MCF 10A (cell line): ENCODE measurements around the gene ALPL. TPM values are rescaled to one million over a fixed set of nuclear protein-coding genes. Genes with fewer than 3 reads are reported as not detected.

Experiments
- BruUV-seq: library from RNA; stranded (reverse); fragments of 400-500 nt; replicated peaks from 2 replicates; lab custom pipeline; 2021; lab: Mats Ljungman, UMichigan
- CTCF ChIA-PET: fragments of 300-600 bp; sonication (Branson Sonifier 250); formaldehyde crosslinking; extraction: SDS; loops from one replicate; lab custom pipeline; 2021; ENCODE audit warnings: antibody characterized with exemption, inconsistent platforms; lab: Yijun Ruan, JAX
- POLR2A ChIA-PET: fragments of 300-600, 350-650 bp; sonication (Branson Sonifier 250); formaldehyde crosslinking; extraction: SDS; loops from one replicate; lab custom pipeline; 2020; ENCODE audit warnings: antibody characterized with exemption, inconsistent platforms; lab: Yijun Ruan, JAX
- DNase-seq: peaks from one replicate; pipeline ENCODE4 v3.0.0-alpha.2; 2018; ENCODE audit not compliant: unreplicated experiment
- H3K27ac Mint-ChIP-seq: one replicate; pipeline ENCODE4 v1.8.0; 2022; ENCODE audit warnings: mild to moderate bottlenecking, low read depth, mixed read lengths; ENCODE audit not compliant: unreplicated experiment
- H3K27me3 Mint-ChIP-seq: one replicate; pipeline ENCODE4 v1.8.0; 2022; ENCODE audit warnings: mixed read lengths; ENCODE audit not compliant: insufficient read depth, unreplicated experiment
- H3K36me3 Mint-ChIP-seq: one replicate; pipeline ENCODE4 v1.8.0; 2022; ENCODE audit warnings: mild to moderate bottlenecking, moderate library complexity, mixed read lengths; ENCODE audit not compliant: insufficient read depth, unreplicated experiment
- H3K4me1 Mint-ChIP-seq: one replicate; pipeline ENCODE4 v1.8.0; 2022; ENCODE audit warnings: mixed read lengths; ENCODE audit not compliant: insufficient read depth, unreplicated experiment
- H3K4me3 Mint-ChIP-seq: one replicate; pipeline ENCODE4 v1.8.0; 2022; ENCODE audit warnings: mild to moderate bottlenecking, moderate library complexity, mixed read lengths; ENCODE audit not compliant: unreplicated experiment
- H3K9me3 Mint-ChIP-seq: one replicate; pipeline ENCODE4 v1.8.0; 2022; ENCODE audit warnings: mixed read lengths; ENCODE audit not compliant: unreplicated experiment
- intact Hi-C: fragments of 100-400 bp; cut with micrococcal nuclease; formaldehyde crosslinking; loops from 2 replicates; pipeline ENCODE4 v1.14.1; 2022
- total RNA-seq: library from RNA; stranded (reverse); gene quantifications from 2 replicates; pipeline ENCODE4 v1.2.3, GENCODE V29; 2022
- TF ChIP-seq, protein P1 (sequence below): fragments of 200-600 bp; IDR thresholded peaks from one replicate; pipeline ENCODE4 v1.8.0; 2022; ENCODE audit warnings: antibody characterized with exemption, mild to moderate bottlenecking; ENCODE audit not compliant: unreplicated experiment

The ALPL gene
- total RNA-seq, 1 experiment from 2014 or later: not detected

DNA sequence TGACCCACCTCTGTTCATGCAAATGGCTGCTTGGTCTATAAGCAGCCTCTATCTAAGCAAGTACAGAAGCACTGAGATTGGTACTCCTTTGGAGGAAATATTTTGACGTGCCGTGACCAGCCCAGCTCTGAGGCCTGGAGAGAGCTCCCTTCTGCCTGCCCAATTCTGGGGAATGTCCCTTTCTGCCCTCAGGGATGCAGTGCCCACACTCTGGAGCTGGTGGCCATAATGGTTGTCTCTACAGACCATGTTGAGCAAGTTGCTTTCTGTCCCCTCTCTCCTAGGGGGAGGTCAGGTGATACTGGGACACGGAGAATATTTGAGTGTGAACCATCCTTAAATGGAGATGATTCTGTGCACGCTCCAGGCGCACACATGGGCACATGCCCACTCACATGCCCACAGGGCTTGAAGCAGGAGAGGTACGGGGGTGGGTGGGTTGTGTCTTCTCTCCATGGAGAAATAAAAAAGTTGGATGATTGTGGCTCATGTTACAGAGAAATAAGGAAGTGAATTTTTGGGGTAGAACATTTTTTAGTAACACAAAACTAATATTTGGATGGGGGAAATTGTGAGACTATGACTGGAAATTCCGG is 13.9 kb upstream of the ALPL start:
- intact Hi-C loops: no loop called here
- TF ChIP-seq, protein P1, sequence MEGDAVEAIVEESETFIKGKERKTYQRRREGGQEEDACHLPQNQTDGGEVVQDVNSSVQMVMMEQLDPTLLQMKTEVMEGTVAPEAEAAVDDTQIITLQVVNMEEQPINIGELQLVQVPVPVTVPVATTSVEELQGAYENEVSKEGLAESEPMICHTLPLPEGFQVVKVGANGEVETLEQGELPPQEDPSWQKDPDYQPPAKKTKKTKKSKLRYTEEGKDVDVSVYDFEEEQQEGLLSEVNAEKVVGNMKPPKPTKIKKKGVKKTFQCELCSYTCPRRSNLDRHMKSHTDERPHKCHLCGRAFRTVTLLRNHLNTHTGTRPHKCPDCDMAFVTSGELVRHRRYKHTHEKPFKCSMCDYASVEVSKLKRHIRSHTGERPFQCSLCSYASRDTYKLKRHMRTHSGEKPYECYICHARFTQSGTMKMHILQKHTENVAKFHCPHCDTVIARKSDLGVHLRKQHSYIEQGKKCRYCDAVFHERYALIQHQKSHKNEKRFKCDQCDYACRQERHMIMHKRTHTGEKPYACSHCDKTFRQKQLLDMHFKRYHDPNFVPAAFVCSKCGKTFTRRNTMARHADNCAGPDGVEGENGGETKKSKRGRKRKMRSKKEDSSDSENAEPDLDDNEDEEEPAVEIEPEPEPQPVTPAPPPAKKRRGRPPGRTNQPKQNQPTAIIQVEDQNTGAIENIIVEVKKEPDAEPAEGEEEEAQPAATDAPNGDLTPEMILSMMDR: no peak
- no peaks in the 10 kb centered on the region for H3K27me3 Mint-ChIP-seq
- H3K36me3 Mint-ChIP-seq: no peaks in the 10 kb centered on the region
- POLR2A ChIA-PET: interaction anchor here (1.1 kb wide), 1 partner anchor 22 kb away, joined by 3 read pairs; no protein-coding TSS in a partner anchor
- H3K4me1 Mint-ChIP-seq: no peaks in the 10 kb centered on the region
- no peak for DNase-seq
- H3K9me3 Mint-ChIP-seq: no peaks in the 10 kb centered on the region
- BruUV-seq: no TSS peak
- H3K4me3 Mint-ChIP-seq: no peak overlapping the region
- CTCF ChIA-PET: interaction anchor here (0.8 kb wide), 1 partner anchor 40 kb away, joined by 3 read pairs; no protein-coding TSS in a partner anchor
- H3K27ac Mint-ChIP-seq: no peak overlapping the region

DNA sequence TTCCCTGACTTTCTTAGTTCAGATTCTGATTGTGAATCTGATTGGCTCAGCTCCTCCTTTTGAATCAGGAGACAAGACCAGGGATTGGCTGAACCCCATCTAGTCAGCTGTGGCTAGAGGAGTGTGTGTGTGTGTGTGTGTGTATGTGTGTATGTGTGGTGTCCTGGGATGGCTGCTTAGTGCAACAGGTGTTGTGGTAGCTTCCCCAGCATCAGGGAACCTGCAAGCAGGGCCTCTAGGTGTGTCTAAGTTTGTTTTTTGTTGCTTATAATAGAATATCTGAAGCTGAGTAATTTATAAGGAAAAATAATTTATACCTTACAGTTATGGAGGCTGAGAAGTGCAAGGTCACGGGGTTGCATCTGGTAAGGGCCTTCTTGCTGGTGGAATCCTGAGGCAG is 13.2 kb upstream of the ALPL start:
- Mint-ChIP-seq H3K27me3 (no peaks in the 10 kb centered on the region), H3K9me3 (no peaks in the 10 kb centered on the region), H3K36me3 (no peaks in the 10 kb centered on the region), H3K27ac (no peak overlapping the region), H3K4me1 (no peaks in the 10 kb centered on the region), H3K4me3 (no peak overlapping the region)
- no TSS peak for BruUV-seq
- ChIA-PET POLR2A (interaction anchor here (1.1 kb wide), 1 partner anchor 23 kb away, joined by 3 read pairs; no protein-coding TSS in a partner anchor), CTCF (interaction anchor here (0.6 to 0.8 kb wide), 2 partner anchors 39 to 163 kb away, joined by 3 read pairs; no protein-coding TSS in a partner anchor)
- no peak for DNase-seq
- intact Hi-C loops: no loop called here
- TF ChIP-seq, protein P1: no peak

DNA sequence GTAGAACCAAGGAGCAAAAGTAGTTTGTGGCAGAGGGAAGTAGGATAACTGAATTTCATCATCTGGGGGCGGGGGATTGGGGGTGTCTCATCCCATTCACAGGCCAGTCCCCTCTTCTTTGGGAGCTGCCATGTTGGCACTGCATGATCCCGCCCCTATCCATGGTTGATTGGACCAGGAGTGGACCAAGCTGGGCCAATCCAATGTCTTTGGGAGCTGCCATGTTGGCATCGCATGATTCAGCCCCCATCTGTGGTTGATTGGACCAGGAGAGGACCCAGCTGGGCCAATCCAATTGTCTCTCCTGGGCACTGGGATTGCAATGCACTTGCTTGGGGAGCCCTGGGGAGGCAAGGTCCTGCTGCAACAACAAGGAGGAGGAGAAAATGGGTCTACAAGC is 12.3 kb upstream of the ALPL start:
- BruUV-seq: no TSS peak
- TF ChIP-seq, protein P1: no peak
- Mint-ChIP-seq H3K4me3 (no peak overlapping the region), H3K27ac (no peak overlapping the region), H3K27me3 (no peaks in the 10 kb centered on the region), H3K36me3 (no peaks in the 10 kb centered on the region), H3K4me1 (no peaks in the 10 kb centered on the region), H3K9me3 (no peaks in the 10 kb centered on the region)
- intact Hi-C loops: no loop called here
- CTCF ChIA-PET: interaction anchor here (0.6 kb wide), 1 partner anchor 30 kb away, joined by 3 read pairs; no protein-coding TSS in a partner anchor
- POLR2A ChIA-PET: no interaction called here
- no peak for DNase-seq

DNA sequence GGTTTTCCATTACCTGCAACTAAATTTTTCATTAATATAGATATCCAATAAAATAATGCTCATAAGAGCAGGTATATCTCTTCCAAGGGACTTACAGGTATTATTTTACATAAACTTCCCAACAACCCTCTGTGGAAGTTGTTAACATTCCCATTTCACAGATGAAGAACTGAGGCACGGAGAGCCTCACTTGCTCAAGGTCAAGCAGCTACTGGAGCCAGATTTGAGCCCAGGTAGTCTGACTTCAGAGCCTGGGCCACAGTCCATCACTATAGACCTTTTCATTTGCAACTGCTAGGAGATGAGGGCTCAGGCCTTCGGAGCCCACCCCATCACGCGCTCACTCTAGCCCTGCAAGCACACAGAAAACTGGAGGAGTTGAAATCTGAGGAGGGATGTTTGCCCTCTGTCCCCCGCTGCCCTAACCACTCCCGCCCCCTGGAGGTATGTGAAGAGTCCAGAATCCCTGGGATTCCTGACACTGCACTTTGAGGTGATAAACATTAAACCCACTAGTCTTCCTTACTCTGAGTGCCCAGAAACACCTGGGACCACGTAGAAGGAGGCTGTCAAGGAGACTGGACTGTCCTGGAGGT is 11.7 kb upstream of the ALPL start:
- H3K36me3 Mint-ChIP-seq: no peaks in the 10 kb centered on the region
- TF ChIP-seq, protein P1: no peak
- no peaks in the 10 kb centered on the region for H3K9me3 Mint-ChIP-seq
- ChIA-PET POLR2A (no interaction called here), CTCF (no interaction called here)
- H3K27me3 Mint-ChIP-seq: no peaks in the 10 kb centered on the region
- no peak overlapping the region for H3K27ac Mint-ChIP-seq
- no peak for DNase-seq
- intact Hi-C loops: no loop called here
- no TSS peak for BruUV-seq
- H3K4me1 Mint-ChIP-seq: no peaks in the 10 kb centered on the region
- no peak overlapping the region for H3K4me3 Mint-ChIP-seq
